ENCODE results near the gene SENP7. TPM values are rescaled to one million over a fixed set of nuclear protein-coding genes. Genes with fewer than 3 reads are reported as not detected.
"Not testable (repeated sequence)": the region's sequence is repeated elsewhere in the genome, so short reads cannot be mapped to it uniquely, and the experiment has no call there.

SENP7 gene
- total RNA-seq, 1 experiment from 2014 or later: 7.5 TPM

DNA sequence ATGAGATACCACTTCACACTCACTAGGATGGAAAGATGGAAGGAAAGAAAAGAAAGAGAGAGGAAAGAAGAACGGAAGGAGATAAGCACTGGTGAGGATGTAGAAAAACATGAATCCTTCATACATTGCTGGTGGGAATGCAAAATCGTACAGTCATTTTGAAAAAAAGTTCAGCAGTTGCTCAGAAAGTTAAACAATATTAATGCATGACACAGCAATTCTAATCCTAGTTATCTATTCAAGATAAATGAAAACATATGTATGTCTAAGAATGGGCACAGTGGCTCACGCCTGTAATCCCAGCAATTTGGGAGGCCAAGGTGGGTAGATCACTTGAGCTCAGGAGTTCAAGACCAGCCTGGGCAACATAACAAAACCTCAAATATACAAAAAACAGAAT, 59.1 kb downstream of the SENP7 start:
- DNase-seq (ENCODE audit: low read depth): no peak

GRCh38 chr3:101438641-101439040, 74.4 kb downstream of the SENP7 start:
- DNase-seq (ENCODE audit: low read depth): not testable (repeated sequence)

DNA sequence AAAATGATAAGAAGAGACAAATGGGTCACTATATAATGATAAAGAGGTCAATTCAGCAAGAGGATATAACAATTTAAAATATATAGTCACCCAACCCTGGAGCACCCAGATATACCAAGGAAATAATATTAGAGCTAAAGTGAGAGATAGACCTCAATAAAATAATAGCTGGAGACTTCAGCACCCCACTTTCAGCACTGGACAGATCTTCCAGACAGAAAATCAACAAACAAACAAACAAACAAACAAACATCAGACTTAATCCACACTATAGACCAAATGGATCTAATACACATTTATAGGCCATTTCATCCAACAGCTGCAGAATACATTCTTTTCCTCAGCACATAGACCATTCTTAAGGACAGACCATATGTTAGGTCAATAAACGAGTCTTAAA, 79.4 kb downstream of the SENP7 start:
- no peak for DNase-seq (ENCODE audit: low read depth)

GRCh38 chr3:101423984-101424888, 88.8 kb downstream of the SENP7 start:
- no peak for DNase-seq (ENCODE audit: low read depth)

DNA sequence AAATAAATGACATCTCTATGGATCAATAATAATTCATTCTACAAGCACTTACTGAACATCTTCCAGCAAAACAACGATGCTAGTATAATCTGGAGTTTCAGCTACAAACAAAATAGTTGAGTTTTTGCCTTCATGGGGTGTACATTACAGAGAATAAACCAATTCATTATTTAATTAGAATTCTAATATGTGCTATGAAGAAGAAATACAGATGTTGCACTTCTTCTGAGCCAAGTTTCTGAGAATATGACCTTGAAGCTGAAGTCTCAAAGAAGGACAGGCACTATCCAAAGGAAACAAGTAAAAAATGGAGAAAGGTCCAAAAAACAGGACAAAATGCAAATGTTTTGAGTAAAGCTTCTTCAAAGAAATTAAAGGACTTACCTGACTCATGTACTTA, 94.2 kb downstream of the SENP7 start:
- DNase-seq (ENCODE audit: low read depth): no peak

DNA sequence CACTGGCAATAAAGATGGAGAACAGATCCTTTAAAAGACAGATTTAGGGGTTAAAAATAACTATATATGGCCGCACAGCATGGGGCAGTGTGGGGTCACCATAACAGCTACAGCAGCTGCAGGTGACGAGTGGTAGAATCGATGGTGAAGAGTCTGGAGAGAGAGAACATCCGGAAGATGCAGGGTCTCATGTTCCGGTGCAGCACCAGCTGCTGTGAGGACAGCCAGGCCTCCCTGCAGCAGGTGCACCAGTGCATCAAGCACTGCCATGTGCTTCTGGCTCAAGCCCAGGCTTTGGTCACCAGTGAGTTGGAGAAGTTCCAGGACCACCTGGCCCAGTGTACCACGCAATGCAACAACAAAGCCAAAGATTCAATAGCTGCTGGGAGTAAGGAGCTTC, 98.9 kb downstream of the SENP7 start:
- no peak for DNase-seq (ENCODE audit: low read depth)

- no peak for DNase-seq (ENCODE audit: low read depth)
Observed at GRCh38 chr3:101413656-101414055, 99.4 kb downstream of the SENP7 start.

DNA sequence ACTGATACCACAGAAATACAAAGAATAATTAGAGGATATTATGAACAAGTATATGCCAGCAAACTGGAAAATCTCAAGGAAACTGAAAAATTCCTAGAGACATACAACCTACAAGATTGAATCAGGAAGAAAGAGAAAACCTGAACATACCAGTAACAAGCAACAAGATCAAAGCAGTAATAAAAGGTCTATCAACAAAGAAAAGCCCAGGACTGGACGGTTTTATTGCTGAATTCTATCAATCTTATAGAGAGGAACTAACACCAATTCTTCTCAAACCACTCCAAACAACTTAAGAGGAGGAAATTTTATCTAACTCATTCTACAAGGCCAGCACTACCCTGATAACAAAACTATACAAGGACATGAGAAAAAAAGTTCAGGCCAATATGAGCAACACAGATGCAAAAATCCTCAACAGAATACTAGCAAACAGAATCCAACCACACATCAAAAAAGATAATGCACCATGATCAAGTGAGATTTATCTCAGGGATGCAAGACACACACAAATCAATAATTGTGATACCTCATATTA, 121.5 kb downstream of the SENP7 start:
- DNase-seq (ENCODE audit: low read depth): no peak

- no peak for DNase-seq (ENCODE audit: low read depth)
Observed at GRCh38 chr3:101388706-101389105, 124.3 kb downstream of the SENP7 start.

- DNase-seq (ENCODE audit: low read depth): no peak
Observed at GRCh38 chr3:101387351-101387750, 125.7 kb downstream of the SENP7 start.

DNA sequence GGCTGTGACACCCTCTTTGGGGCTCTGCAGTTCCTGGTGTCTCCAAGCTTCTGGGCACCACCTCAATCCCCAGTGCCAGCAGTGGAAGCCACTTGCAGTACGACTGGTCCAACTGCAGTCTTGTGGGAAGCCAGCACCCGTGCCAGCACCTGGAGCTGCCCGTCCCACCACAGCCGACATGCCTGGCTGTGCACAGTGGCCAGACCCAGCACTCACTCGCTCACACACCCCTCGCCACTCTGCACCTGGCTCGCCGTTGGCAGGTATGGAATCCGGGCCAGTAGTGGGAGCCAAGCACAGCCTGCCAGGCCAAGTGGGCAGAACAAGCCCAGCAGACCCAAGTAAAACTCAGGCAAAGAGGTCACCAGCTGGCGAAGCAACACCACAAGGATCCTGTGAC, 128.6 kb downstream of the SENP7 start:
- no peak for DNase-seq (ENCODE audit: low read depth)

DNA sequence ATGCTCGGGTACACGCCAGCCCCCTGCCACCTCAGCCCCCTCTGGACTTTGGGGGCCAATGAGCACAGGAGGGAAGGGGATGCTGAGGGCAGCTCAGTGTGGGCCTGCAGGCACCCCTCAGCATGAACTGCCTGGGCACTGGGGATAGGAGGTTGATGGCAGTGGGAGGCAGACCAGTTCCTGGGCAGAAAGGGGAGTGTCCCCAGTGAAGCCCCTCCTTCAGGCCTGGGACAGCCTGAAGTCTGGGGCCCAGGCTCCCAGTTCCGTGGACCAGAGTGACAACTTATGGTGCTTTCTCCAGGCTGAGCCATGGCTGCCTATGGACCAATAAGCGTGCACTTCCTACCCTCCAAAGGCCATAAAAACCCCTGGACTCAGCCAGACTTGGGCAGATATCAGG, 129.4 kb downstream of the SENP7 start:
- no peak for DNase-seq (ENCODE audit: low read depth)

- no peak for DNase-seq (ENCODE audit: low read depth)
Observed at GRCh38 chr3:101383156-101383575, 129.8 kb downstream of the SENP7 start.

- no peak for DNase-seq (ENCODE audit: low read depth)
Observed at GRCh38 chr3:101381809-101382208, 131.2 kb downstream of the SENP7 start.

DNA sequence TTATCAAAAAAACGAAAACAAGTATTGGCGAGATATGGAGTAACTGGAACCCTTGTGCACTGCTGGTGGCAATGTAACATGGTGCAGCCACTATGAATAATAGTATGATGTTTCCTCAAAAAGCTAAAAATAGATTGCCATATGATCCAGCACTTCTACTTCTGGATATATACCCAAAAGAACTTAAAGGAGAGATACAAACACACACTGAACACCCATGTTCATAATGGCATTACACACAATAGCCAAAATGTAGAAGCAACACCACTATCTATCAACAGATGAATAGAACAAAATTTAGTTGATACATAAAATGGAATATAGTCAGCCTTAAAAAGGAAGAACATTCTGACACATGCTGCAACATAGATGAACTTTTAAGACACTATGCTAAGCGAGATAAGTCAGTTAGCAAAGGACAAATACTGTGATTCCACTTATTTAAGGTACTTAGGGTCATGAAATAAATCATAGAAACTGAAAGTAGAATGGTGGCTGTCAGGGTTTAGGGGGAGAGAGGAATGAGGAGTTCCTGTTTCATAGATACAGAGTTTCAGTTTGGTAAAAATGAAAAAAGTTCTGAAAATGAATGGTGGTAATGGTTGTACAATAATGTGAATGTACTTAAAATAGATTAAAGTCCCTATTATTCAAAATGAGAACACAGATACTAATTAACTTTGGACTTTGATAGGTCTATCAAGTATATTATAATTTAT, 133.2 kb downstream of the SENP7 start:
- DNase-seq (ENCODE audit: low read depth): no peak

- no peak for DNase-seq (ENCODE audit: low read depth)
Observed at GRCh38 chr3:101377796-101378195, 135.2 kb downstream of the SENP7 start.

DNA sequence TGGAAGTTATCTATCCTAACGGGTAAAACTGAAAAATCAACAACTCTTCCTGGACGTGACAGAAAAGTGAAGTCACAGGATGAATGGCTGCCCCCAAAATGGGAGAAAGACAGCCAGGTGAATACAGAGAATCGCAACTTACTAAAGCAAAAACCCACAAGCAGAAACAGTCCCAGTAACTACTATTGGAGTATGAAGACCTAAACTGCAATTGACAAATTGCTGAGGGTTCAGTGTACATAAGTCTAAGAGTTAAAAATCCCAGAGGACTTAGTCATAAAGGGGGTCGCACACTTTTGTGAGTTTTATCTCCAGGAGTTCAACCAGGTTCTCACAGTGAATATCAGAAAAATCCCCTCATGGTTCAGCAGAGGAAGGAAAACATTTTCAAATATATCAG, 135.8 kb downstream of the SENP7 start:
- DNase-seq (ENCODE audit: low read depth): no peak

GRCh38 chr3:101375586-101375985, 137.4 kb downstream of the SENP7 start:
- DNase-seq (ENCODE audit: low read depth): no peak

GRCh38 chr3:101362406-101362805, 150.6 kb downstream of the SENP7 start:
- DNase-seq (ENCODE audit: low read depth): no peak

- peak; percentile 4 for DNase-seq (ENCODE audit: low read depth)
Observed at GRCh38 chr3:101351829-101352228, 161.2 kb downstream of the SENP7 start.

DNA sequence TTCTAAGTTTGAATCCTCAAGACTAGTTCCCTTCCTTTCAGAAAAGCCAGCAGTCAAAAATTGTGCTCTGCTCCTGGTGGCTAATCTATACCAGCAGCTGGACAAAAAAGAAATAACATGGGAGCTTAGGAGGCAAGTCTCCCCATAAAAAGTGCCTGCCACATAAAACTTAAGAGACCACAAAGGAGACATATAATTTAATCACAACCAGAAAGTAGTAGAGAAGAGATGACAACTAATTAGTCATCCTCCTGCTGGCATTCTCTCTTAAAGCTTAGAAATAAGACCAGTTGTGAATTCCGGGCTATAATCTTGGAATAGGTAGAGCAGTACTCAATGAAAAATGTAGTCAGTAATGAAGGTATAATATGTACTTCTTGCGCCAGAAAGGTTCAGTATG, 172.4 kb downstream of the SENP7 start:
- DNase-seq (ENCODE audit: low read depth): no peak

GRCh38 chr3:101333883-101334282, 179.1 kb downstream of the SENP7 start:
- DNase-seq (ENCODE audit: low read depth): no peak
